ENCODE measurements around the gene TXK.

GRCh38 chr4:48058617-48059530, 75.2 kb downstream of the TXK start:
- TF ChIP-seq RAD51 (IDR thresholded peaks at IDR 0.05), result no peak
- no peak for TF ChIP-seq POLR2A (IDR thresholded peaks at IDR 0.05; ENCODE audit: low read depth, low read length)
- no peak for TF ChIP-seq DPF2 (IDR thresholded peaks at IDR 0.05)
- no peak for TF ChIP-seq ATF2 (IDR thresholded peaks at IDR 0.05; ENCODE audit: low read length)

Measured in GM12878 (cell line).